Measurements from ENCODE around the gene KRTAP5-7.

The KRTAP5-7 gene

DNA sequence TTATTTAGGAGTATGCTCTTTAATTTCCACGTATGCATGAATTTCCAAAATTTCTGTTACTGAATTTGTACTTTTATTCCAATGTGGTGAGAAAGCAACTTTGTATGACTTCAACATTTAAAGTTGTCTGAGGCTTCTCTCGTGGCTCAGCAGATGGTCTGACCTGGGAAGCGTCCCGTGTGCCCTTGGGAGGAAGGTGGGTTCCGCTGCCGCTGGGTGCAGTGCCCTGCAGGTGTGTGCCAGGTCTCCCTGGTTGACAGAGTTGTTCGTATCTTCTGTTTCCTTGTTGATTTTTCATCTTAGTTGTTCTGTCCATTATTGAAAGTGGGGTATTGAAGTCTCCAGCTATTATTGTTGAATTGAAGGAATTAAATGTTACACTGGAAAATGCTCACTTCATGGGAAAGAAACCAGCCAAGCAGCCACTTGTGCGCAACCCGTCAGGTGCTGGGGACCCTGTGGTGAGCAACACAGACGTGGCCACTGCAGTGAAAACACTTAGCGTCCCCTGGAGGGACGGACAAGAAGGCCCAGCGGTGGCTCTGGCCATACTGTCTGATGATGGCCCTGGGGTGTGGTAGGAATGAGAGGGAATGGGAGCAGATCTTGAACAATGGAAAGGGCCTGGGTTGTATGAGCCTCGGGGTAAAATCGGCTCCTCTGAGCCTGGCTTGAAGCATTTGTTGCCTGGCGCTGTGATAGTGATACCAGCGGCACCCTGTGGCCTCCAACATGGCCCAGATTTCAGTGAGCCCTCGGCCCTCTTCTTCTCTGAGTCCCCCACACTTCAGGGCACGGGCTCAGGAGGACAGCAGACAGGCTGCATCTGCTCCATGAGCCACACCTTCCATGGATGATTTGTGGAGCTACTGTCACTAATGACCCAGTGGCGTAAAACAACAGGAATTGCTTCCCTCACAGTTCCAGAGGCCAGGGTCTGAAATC lies 31.5 kb upstream of the KRTAP5-7 start:
- ATAC-seq: no peak
- no peak for DNase-seq

DNA sequence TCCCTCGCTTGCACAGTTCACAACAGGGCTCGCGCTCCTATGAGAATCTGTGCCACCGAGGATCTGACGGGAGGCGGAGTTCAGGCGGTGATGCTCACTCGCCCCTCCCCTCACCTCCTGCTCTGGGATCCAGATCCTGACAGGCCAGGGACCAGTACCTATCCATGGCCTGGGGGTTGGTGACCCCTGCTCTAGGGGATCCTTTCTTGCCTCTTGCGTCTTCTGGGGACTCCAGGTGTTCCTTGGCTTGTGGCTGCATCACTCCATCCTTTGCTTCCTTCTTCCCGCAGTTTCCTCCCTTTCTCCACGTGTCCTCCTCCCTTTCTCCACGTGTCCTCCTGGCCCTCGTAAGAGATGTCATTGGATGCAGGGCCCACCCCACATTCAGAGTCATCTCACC lies 30.6 kb upstream of the KRTAP5-7 start:
- ATAC-seq: no peak
- DNase-seq: no peak

DNA sequence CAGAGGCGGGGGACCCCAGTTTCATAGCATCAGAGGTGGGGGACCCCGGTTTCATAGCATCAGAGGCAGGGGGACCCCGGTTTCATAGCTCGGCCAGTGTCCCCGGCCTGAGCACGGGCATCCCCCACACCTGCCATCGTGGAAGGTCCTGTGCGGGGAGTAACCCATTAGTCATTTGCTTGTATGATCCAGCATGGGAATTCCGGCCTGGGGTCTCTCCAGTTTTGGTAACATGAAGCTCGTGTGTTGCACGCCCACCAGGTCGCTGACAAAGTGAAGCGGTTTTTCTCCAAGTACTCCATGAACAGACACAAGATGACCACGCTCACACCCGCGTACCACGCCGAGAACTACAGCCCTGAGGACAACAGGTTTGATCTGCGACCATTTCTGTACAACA lies 29.0 kb upstream of the KRTAP5-7 start:
- no peak for ATAC-seq
- DNase-seq: no peak

DNA sequence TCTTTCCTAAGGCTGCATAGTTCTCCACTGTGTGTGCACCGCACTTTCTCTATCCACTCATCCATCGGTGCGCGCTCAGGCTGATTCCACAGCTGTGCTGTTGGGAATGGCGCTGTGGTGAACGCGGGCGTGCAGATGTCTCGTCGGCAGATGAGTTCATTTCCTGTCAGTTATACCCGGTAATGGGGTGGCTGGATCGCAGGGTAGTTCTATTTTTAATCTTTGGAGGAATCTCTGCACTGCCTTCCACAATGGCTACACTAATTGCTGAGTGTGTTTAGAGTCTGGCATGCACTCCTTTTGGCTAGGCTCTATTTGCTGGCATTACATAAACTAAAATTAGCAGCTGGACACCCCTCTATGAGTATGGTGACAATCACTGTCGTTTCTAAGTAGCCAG lies 27.9 kb upstream of the KRTAP5-7 start:
- ATAC-seq (no peak), DNase-seq (no peak)

DNA sequence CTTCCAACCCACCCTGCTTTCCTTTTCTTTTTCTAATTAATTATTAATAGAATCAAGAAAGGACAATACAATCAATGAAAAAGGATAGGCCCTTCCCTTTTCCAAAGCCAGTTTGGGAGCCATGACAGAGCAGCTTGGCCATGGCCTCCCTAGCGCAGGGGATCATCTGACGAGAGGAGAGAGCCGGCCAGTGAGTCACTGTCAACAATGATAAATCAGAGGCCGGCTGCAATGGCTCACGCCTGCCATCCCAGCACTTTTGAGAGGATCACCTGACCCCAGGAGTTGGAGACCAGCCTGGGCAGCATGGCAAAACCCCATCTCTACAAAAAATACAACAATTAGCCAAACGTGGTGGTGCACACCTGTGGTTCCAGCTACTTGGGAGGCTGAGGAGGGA lies 27.5 kb upstream of the KRTAP5-7 start:
- ATAC-seq (no peak), DNase-seq (no peak)

DNA sequence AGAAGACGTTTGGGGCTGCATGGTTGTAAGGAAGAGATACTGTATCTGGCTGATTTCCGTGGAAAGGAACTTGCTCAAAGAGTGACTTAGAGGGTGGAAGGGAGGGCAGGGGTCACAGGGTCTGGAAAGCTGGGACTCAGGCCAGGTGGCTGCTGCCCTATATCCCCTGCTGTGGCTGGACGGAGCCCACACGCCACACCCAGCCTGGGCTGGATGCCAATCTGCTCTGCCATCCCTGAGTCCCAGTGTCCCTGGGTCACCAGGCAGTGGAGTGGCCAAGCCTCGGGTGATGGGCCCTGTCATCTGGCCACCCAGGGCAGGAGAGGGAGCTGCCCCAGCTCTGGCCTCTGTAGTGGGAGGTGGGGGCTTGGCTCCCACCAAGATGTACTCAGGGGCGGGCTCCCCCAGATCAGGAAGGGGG lies 26.5 kb upstream of the KRTAP5-7 start:
- ATAC-seq: no peak
- no peak for DNase-seq

DNA sequence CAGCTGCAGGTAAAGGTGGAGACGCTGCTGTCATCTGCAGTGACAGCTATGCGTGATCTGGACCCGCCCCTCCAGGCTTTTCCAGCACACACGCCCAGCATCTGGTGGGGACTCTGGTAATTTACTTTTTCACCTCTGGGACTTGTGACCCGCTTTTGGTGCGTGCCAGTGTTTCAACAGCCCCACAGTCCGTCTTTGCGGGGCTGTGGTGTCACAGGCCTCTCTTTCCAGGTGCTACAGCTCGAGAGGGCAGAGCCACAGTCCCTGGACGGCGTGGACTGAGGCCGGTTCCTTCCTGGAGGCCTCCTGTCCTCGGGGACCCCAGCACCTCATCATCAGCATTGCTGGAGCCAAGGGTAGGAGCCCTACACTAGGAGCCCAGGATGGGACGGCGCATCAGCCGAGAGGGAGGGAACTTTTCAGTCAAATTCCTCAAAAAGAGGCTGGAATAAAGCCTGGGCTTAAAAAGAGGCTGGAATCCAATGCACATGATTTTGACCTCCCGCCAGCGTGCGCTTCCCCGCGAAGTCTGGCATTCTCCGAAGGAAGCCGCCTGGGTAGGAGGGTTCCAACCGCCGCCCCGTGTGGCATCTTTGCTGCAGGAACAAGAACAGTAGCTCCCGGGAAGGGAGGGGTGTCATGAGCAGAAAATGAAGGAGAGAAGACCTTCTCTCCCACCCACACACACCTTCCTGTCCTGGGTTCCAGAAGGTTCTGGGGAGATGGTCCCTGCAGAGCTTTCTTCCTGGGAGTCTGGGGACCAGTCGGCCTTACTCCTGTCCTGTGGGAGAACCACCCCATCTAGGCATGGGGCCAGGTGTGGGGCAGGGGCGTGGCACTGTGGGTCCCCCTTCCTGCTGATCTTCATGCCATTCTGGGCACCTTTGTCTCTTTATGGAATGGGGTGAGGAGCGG lies 25.7 kb upstream of the KRTAP5-7 start:
- DNase-seq (no peak), ATAC-seq (no peak)

DNA sequence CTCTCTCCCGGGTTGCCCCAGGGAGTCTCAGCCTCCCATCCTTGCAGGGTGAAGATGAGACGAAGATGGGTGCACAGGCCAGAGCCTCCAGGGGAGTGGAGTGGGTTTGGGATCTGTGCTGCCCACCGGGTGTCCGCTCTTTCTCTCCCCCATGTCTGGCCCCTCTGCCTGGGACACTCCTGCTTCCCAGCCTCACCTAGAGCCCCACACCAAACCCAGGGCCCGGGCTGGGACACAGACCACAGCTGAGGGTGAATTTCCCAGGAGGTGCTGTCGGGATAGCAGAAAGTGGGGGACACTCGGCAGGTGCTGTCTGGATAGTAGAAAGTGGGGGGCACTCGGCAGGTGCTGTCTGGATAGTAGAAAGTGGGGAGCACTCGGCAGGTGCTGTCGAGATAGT lies 25.0 kb upstream of the KRTAP5-7 start:
- DNase-seq (no peak), ATAC-seq (no peak)

DNA sequence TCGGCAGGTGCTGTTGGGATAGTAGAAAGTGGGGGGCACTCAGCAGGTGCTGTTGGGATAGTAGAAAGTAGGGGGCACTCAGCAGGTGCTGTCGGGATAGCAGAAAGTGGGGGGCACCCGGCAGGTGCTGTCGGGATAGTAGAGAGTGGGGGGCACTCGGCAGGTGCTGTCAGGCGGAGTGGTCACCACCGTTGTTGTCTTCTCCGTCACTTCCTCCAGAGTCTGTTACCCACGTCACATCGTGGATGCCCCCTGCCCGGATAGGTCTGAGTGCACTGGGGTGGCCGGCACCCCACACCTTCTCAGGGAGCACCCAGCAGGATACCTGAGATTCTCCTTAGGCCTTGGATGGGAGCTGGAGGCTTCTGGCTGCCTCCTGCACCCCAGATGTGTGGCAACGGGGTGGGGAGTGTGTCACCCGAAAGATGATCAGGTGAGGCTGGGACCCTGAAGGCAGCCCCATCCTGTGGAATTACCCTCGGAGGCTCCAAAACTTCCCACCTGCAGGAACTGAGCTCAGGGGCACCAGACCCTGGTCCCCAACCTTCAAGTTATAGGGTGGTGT lies 24.1 kb upstream of the KRTAP5-7 start:
- no peak for ATAC-seq
- DNase-seq: no peak

DNA sequence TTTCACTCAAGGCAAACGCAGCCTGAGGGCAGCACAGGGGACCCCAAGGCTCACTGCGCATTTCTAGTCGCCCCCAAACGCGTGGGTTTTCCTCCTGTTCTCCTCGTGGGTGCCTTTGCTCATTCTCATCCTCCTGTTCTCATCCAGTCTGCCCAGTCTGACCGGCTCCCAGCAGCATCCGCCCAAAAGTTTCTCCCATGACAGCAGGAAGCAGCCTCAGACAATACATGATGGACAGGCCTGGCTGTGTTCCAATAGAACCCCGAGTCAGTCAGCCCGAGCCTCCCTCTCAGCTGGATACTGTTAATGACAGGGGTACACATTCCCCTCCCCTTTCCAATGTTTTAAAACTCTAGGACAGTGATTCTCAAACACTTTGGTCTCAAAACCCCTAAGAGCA lies 22.5 kb upstream of the KRTAP5-7 start:
- DNase-seq (no peak), ATAC-seq (no peak)

DNA sequence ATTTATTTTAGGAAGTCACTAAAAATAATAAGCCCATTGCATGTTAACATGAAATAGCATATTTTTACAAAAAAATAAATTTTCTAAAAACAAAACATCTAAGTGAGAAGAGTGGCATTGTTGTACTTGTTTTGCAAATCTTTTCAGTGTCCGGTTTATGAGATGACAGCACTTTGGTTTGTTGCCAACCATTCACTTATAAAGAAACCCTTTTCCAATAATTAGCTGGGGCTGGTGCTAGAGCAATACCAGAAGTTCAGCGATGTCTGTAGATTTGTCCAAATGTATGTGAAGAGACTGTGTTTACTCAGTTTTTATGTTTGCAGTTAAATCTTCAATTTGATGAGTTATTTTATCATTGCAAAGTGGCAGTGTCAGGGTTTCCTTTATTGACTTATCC lies 22.1 kb upstream of the KRTAP5-7 start:
- ATAC-seq (no peak), DNase-seq (no peak)

DNA sequence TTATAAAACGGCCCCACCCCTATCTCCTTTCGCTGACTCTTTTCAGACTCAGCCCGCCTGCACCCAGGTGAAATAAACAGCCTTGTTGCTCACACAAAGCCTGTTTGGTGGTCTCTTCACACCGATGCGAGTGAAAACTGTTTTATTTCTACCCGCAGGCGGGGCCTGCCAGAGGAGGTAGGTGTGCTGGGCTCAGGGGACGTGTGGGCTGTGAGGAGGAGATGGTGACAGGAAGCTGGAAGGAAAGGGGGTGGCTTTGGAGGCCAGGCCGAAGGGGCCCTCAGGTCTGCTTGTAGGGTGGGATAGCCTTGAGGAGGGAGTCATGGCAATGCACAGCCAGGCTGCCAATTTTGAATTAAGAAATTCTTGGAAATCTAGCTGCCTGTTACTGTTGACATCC lies 21.3 kb upstream of the KRTAP5-7 start:
- DNase-seq (no peak), ATAC-seq (no peak)

DNA sequence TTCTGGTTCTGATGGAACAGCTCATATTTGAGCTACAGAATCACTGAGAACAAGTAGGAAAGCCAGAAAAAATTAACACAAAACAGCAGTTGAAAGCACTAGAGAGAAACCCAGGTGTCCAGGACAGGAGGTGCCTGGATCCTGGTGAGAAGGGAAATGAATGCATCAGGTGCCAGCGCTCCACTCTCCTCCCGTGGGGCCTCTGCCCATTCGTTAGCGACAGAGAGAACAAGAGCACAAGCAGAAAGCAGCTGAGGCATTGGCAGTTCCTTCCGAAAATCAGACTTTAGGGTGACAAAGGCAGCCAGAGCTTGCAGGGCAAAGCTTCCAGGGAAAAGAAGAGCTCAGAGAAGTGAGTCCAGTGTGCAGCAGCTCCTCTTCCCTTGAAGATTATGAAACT lies 20.0 kb upstream of the KRTAP5-7 start:
- ATAC-seq (no peak), DNase-seq (no peak)

DNA sequence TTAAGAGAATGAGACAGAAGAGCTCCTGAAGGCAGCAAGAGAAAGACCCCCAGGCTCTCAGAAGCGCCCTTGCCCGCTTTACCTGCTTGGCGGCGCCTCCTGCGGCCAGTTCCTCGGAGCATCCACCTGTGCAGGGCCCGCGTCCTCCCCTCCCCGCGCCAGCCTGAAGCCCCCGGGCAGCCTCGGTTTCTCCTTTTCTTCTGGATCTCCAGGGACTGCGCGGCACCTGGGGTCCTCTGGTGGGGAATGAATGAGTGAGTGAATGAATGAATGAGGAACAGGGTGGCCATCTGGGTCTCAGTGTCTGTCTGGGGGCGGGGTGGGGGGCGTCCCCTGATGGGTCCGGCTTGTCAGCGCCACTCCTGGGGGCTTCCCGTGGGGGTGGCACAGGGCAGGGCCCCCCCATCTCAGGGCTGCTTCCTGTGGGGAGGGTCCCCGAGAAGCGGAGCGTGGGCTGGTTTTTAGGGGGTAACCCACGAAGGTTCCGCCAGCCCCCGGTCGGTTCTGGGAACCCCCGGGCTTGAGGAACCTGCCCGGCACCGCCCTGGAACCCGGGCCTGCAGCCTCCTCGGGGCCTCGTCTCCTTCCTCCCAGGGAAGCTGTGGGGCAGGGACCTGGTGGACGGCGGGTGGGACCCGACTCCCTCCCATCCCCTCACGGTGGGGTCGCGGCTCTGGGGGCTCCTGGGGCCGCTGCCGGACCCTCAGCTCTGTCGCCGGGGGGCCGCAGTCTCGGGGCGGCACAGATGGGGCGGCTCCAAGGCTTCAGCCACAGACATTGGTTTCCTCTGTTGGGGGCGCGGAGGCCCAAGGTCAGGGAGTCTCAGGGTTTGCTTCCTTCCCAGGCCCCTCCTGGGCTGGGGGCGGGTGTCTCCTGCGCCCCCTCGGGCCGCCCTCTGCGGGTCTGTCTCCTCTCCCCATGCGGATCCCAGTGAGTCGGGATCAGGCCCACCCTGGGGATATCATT lies 8.3 kb upstream of the KRTAP5-7 start:
- ATAC-seq: no peak
- DNase-seq: no peak

DNA sequence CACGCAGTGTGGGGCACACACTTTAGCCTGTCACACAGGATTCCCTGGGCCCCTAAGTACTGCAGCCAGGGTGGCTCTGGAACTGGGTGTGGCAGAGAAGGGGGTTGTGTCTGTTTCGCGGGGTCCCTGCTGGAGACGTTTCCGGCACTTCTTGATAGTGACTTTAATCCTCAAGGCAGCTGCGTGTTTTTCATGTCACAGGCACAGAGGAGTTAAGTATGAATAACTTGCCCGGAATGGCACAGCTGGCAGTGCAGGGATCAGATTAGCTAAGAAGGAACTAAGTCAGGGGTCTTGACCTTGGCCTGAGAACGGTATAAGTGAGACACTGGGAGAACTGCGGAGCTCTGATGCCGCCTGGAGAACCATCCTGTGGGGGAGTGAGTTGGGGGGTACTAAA lies 7.5 kb upstream of the KRTAP5-7 start:
- no peak for DNase-seq
- no peak for ATAC-seq

DNA sequence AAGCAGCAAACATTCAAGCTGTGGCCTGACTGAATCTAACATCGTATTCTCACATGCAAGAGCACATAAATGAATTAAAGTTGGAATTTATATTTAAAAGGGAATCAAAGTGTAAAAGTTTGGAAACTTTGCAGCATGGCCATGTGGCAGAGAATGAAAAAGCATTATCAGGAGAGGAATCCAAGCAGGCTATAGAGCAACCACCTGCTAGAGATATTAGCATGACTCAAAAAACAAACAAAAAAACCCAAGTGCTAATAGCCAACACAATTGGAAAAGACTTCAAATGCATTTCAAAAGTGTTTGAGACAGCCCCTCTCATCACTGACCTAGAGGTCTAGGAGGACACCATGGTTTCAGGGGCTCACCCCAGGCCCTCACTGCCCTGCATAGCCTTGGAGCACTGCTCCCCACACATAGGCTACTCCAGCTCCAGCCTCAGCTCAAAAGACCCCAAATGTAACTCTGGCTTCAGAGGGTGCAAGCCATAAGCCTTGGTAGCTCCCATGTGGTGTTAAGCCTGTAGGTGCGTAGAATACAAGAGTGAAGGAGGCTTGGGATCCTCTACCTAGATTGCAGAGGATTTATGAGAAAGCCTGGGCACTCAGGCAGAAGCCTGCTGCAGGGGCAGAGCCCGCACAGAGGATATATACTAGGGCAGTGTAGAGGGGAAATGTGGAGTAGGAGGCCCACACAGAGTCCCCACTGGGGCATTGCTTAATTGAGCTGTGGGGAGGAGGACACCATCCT lies 1.7 kb upstream of the KRTAP5-7 start:
- no peak for DNase-seq
- ATAC-seq: no peak

DNA sequence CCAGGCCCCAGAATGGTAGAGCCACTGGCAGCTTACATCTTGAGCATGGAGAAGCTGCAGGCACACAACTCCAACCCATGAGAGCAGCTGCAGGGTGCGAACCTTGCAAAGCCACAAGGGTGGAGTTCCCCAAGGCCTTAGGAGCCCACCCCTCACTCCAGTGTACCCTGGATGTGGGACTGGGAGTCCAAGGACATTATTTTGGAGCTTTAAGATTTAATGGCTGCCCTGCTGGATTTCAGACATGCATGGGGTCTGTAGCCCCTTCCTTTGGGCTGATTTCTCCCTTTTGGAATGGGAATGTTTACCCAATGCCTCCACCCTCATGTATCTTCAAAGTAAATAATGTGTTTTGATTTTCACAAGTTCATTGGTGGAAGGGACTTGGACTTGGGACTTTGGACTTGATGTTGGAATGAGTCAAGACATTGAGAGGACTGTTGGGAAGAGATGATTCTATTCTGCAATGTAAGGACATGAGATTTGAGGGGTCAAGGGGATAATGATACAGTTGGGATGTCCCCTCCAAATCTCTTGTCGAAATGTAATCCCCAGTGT lies 1.1 kb upstream of the KRTAP5-7 start:
- ATAC-seq (no peak), DNase-seq (no peak)

DNA sequence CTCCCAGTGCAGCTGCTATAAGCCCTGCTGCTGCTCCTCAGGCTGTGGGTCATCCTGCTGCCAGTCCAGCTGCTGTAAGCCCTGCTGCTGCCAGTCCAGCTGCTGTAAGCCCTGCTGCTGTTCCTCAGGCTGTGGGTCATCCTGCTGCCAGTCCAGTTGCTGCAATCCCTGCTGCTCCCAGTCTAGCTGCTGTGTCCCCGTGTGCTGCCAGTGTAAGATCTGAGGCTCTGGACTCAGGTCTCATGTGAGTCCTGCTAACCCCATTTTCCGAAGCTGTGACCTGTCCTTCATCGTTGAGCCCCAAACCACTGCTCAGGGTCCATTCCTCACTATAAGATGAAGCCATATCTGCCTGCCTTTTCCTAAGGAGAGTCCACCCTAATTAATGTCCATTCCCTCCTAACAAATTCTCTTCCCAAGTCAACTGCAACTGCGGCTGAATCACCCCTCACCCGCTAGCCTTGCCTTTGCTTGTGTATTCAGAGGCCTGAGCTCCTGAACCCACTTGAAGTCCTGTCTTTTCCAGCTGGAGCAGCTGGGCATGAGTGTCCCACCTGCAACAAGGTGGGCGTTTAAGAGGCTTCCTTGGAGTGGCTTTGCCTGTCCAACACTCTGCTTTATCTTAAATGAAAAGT lies 626 bp downstream of the KRTAP5-7 start:
- ATAC-seq (no peak), DNase-seq (no peak)

DNA sequence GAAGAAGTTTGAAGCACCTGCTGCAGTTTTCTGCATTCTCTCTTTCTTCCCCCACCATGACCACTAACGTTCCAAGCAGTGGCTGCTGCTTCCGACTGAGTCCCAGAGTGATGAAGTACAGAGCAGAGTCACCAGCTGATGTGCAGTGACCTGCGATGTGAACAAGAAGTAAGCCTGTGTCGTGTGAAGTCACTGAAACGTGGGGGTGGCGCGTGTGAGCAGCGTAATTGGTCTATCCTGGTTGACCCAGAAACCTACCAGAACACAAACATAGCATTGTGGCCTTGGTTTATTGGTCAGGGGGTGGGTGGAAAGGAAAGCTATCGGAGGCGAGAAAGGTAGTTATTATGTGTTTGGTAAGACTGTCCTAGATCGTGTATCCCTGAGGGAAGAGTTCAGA lies 3.5 kb downstream of the KRTAP5-7 start:
- no peak for ATAC-seq
- DNase-seq: no peak

DNA sequence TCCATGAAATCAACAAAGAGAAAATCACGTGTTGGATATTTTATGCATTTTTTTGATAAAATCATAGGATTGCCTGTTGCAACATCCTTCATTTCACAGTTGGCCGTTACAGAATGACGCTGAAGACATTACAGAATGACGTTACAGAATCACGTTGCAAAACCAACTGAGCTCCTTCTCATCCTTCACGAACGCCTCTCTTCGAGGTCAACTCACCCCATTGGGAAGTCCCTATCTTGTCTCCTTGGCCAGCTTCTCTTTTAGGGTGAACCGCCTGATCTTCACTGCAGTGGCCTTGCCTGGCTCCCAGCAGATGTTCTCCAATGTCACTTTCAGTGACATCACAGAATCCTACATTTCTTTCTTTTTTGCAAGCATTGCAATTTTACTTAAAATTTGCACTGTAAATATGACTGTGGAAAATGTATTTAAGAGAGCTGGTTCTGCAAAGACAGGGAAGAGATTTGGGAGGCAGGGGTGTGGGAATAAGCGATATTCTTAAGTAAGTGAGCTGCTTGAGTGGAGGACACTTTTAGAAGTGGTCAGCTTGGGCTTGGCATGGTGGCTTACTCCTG lies 5.1 kb downstream of the KRTAP5-7 start:
- no peak for ATAC-seq
- no peak for DNase-seq
